DND-41 (cell line): ENCODE results near the gene OR1K1.

Experiments
- EZH2 ChIP-seq: IDR thresholded peaks from 3 replicates; pipeline ENCODE4 v1.6.1; 2012; ENCODE audit warnings: borderline replicate concordance, low read depth, mild to moderate bottlenecking, moderate library complexity, low read length, inconsistent platforms; ENCODE audit not compliant: severe bottlenecking
- TF ChIP-seq, protein P1 (sequence below): IDR thresholded peaks from 2 replicates; pipeline ENCODE4 v1.5.1; 2012; ENCODE audit warnings: borderline replicate concordance, low read length, moderate library complexity, mild to moderate bottlenecking; ENCODE audit not compliant: poor library complexity, severe bottlenecking; ENCODE audit errors: extremely low read depth

DNA sequence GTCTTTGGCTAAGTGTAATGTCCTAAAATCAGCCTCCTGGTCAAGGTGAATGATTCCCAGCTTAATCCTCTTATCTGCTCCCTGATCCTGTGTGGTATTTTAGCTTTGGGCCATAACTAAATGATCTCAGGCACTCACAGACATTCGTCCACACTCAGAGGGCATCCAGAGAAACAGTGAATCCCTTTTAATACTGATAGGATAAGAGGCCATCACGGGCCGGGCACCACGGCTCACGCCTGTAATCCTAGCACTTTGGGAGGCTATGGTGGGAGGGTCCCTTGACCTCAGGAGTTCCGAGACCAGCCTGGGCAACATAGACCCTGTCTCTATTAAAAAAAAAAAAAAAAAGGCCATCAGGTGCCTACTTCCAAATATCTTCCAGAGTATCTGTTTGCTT lies 22.1 kb downstream of the OR1K1 start:
- TF ChIP-seq, protein P1, sequence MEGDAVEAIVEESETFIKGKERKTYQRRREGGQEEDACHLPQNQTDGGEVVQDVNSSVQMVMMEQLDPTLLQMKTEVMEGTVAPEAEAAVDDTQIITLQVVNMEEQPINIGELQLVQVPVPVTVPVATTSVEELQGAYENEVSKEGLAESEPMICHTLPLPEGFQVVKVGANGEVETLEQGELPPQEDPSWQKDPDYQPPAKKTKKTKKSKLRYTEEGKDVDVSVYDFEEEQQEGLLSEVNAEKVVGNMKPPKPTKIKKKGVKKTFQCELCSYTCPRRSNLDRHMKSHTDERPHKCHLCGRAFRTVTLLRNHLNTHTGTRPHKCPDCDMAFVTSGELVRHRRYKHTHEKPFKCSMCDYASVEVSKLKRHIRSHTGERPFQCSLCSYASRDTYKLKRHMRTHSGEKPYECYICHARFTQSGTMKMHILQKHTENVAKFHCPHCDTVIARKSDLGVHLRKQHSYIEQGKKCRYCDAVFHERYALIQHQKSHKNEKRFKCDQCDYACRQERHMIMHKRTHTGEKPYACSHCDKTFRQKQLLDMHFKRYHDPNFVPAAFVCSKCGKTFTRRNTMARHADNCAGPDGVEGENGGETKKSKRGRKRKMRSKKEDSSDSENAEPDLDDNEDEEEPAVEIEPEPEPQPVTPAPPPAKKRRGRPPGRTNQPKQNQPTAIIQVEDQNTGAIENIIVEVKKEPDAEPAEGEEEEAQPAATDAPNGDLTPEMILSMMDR = no peak
- no peak for TF ChIP-seq EZH2
